ENCODE measurements around the gene TSPO. TPM values are rescaled to one million over a fixed set of nuclear protein-coding genes. Genes with fewer than 3 reads are reported as not detected.

TSPO gene
- total and polyA plus RNA-seq, 2 of the 13 experiments (the other 11 are each of a cell fraction or from before 2014, with no cell fraction given) = 0.46 to 1.4 TPM

GRCh38 chr22:43187171-43188099 lies 36.1 kb downstream of the TSPO start (continued):
- TF ChIP-seq ZNF318 (CRISPR knock-in tag; IDR thresholded peaks at IDR 0.05) (no peak), SOX13 (IDR thresholded peaks at IDR 0.05) (no peak), SOX13 (CRISPR knock-in tag; conservative IDR thresholded peaks at IDR 0.05 in 1 of 2, IDR thresholded peaks at IDR 0.05 in 1 of 2) (peak in 1 of 2 experiments; percentile 44; a peak in 1 of 4 replicates), ZNF776 (CRISPR knock-in tag; IDR thresholded peaks at IDR 0.05) (peak; percentile 83), RXRA (CRISPR knock-in tag; IDR thresholded peaks at IDR 0.05) (peak; percentile 62; the same call in 1 of the 2 replicates), ZNF782 (CRISPR knock-in tag; IDR thresholded peaks at IDR 0.05; ENCODE audit: borderline replicate concordance) (no peak), TBX3 (IDR thresholded peaks at IDR 0.05; ENCODE audit: borderline replicate concordance) (no peak), ZKSCAN8 (CRISPR knock-in tag; IDR thresholded peaks at IDR 0.05; ENCODE audit: borderline replicate concordance) (no peak), NR2C2 (CRISPR knock-in tag; IDR thresholded peaks at IDR 0.05; ENCODE audit: borderline replicate concordance) (peak; percentile 97), ZNF710 (CRISPR knock-in tag; IDR thresholded peaks at IDR 0.05; ENCODE audit: borderline replicate concordance) (no peak), RFX1 (IDR thresholded peaks at IDR 0.05) (no peak), HOXA3 (CRISPR knock-in tag; IDR thresholded peaks at IDR 0.05) (peak; percentile 92), RAD21 (CRISPR knock-in tag; IDR thresholded peaks at IDR 0.05) (peak; percentile 66), CBFB (CRISPR knock-in tag; IDR thresholded peaks at IDR 0.05) (peak; percentile 89), ZSCAN20 (CRISPR knock-in tag; IDR thresholded peaks at IDR 0.05; ENCODE audit: borderline replicate concordance) (no peak; the same call in 1 of the 2 replicates), AGO1 (IDR thresholded peaks at IDR 0.05; ENCODE audit: low read depth, low read length, poor library complexity, severe bottlenecking) (no peak), KLF16 (CRISPR knock-in tag; IDR thresholded peaks at IDR 0.05) (peak in 1 of 2 experiments; percentile 71; a peak in 1 of 4 replicates)
- TF ChIP-seq, protein P1, sequence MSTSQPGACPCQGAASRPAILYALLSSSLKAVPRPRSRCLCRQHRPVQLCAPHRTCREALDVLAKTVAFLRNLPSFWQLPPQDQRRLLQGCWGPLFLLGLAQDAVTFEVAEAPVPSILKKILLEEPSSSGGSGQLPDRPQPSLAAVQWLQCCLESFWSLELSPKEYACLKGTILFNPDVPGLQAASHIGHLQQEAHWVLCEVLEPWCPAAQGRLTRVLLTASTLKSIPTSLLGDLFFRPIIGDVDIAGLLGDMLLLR (CRISPR knock-in tag; IDR thresholded peaks at IDR 0.05) = peak; percentile 80; the same call in 1 of the 2 replicates

Measured in HepG2 (cell line).